ENCODE data around the gene CHMP3. TPM values are rescaled to one million over a fixed set of nuclear protein-coding genes. Genes with fewer than 3 reads are reported as not detected.

CHMP3 gene
- total and polyA plus RNA-seq, 2 of the 13 experiments (the other 11 are each of a cell fraction or from before 2014, with no cell fraction given) = 64.1 to 114 TPM

DNA sequence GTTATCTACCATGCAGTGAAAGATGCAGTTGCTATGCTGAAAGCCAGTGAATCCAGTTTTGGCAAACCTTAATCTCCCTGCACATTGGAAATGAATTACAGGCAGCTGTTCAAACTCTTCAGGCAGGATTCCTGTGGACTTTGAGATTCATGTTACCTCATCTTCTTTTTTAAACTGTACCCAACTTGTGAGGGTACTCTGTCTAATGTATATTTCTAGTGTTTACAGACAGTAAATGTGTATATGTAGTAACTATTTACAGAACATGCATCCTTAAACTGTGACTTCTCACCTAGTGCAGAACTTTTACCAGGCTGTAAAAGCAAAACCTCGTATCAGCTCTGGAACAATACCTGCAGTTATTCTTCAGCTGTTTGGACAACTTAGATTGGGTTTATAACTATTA, 71.2 kb downstream of the CHMP3 start (continued):
- no peak for TF ChIP-seq TEAD3 (CRISPR knock-in tag; optimal IDR thresholded peaks at IDR 0.05; ENCODE audit: borderline replicate concordance)
- no peak for TF ChIP-seq JUN (CRISPR knock-in tag; IDR thresholded peaks at IDR 0.05)
- no peak for TF ChIP-seq ZNF329 (CRISPR knock-in tag; IDR thresholded peaks at IDR 0.05; ENCODE audit: low read depth)
- no peak for TF ChIP-seq SAFB2 (CRISPR knock-in tag; IDR thresholded peaks at IDR 0.05; ENCODE audit: borderline replicate concordance, low read depth)
- TF ChIP-seq, protein P1, sequence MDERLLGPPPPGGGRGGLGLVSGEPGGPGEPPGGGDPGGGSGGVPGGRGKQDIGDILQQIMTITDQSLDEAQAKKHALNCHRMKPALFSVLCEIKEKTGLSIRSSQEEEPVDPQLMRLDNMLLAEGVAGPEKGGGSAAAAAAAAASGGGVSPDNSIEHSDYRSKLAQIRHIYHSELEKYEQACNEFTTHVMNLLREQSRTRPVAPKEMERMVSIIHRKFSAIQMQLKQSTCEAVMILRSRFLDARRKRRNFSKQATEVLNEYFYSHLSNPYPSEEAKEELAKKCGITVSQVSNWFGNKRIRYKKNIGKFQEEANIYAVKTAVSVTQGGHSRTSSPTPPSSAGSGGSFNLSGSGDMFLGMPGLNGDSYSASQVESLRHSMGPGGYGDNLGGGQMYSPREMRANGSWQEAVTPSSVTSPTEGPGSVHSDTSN (CRISPR knock-in tag; IDR thresholded peaks at IDR 0.05) = no peak
- TF ChIP-seq HNF4G (IDR thresholded peaks at IDR 0.05; ENCODE audit: borderline replicate concordance, low read depth, low read length) = peak; percentile 80
- TF ChIP-seq HNF4G (CRISPR knock-in tag; IDR thresholded peaks at IDR 0.05; ENCODE audit: borderline replicate concordance, low read depth) = no peak
- TF ChIP-seq ZNF883 (CRISPR knock-in tag; IDR thresholded peaks at IDR 0.05; ENCODE audit: not compliant biosample characterization) = no peak
- TF ChIP-seq ZNF205 (CRISPR knock-in tag; IDR thresholded peaks at IDR 0.05) = no peak
- TF ChIP-seq FOXA1 (IDR thresholded peaks at IDR 0.05) = no peak
- peak; percentile 47 for TF ChIP-seq FOXA1 (CRISPR knock-in tag; IDR thresholded peaks at IDR 0.05)
- no peak for TF ChIP-seq ZNF260 (CRISPR knock-in tag; IDR thresholded peaks at IDR 0.05; ENCODE audit: borderline replicate concordance, low read depth)
- TF ChIP-seq PRDM4 (CRISPR knock-in tag; IDR thresholded peaks at IDR 0.05; ENCODE audit: borderline replicate concordance) = no peak
- no peak for TF ChIP-seq MAZ (IDR thresholded peaks at IDR 0.05; ENCODE audit: borderline replicate concordance, low read depth, low read length)
- TF ChIP-seq MAZ (CRISPR knock-in tag; IDR thresholded peaks at IDR 0.05; ENCODE audit: low read depth) = no peak
- no peak for TF ChIP-seq ZBTB38 (CRISPR knock-in tag; IDR thresholded peaks at IDR 0.05)
- TF ChIP-seq CREB1 (IDR thresholded peaks at IDR 0.05) = no peak
- TF ChIP-seq CREB1 (CRISPR knock-in tag; IDR thresholded peaks at IDR 0.05) = peak; percentile 47
- TF ChIP-seq NKX3-1 (CRISPR knock-in tag; IDR thresholded peaks at IDR 0.05) = no peak
- TF ChIP-seq, protein P2, sequence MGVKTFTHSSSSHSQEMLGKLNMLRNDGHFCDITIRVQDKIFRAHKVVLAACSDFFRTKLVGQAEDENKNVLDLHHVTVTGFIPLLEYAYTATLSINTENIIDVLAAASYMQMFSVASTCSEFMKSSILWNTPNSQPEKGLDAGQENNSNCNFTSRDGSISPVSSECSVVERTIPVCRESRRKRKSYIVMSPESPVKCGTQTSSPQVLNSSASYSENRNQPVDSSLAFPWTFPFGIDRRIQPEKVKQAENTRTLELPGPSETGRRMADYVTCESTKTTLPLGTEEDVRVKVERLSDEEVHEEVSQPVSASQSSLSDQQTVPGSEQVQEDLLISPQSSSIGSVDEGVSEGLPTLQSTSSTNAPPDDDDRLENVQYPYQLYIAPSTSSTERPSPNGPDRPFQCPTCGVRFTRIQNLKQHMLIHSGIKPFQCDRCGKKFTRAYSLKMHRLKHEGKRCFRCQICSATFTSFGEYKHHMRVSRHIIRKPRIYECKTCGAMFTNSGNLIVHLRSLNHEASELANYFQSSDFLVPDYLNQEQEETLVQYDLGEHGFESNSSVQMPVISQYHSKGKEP (CRISPR knock-in tag; IDR thresholded peaks at IDR 0.05) = no peak
- peak; percentile 56; the same call in 1 of the 2 replicates for TF ChIP-seq AHDC1 (CRISPR knock-in tag; IDR thresholded peaks at IDR 0.05; ENCODE audit: borderline replicate concordance)
- TF ChIP-seq ZNF816 (CRISPR knock-in tag; IDR thresholded peaks at IDR 0.05; ENCODE audit: borderline replicate concordance) = peak; percentile 75; the same call in 1 of the 2 replicates

Measured in HepG2 (cell line).